Gastroesophageal sphincter (tissue), 4 donors: ENCODE data around the gene KIAA1217. TPM values are rescaled to one million over a fixed set of nuclear protein-coding genes. Genes with fewer than 3 reads are reported as not detected.

Source experiments
- ATAC-seq: fragments of 150-250 bp; one replicate; pipeline ENCODE4 v1.9.1; 2016; ENCODE audit warnings: mild to moderate bottlenecking, moderate library complexity
- H3K27ac ChIP-seq, 4 donors: fragments of 200-600 bp; sonication (generic) in 3 of 4; 1 replicate in 3 of 4; 2 replicates in 1 of 4; pipeline ENCODE4 v1.5.1; 2016 to 2019
- H3K27me3 ChIP-seq: fragments of 200-600 bp; sonication (generic); one replicate; pipeline ENCODE4 v1.5.1; 2019
- H3K36me3 ChIP-seq, 2 donors: fragments of 200-600 bp; sonication (generic); one replicate each; pipeline ENCODE4 v1.5.1; 2019; ENCODE audit warnings: control low read depth in 1 of 2
- H3K4me1 ChIP-seq, 3 donors: fragments of 200-600 bp; sonication (generic); 1 replicate in 2 of 3; 2 replicates in 1 of 3; pipeline ENCODE4 v1.5.1; 2016 to 2019; ENCODE audit warnings: control low read depth in 2 of 3
- H3K4me3 ChIP-seq, 2 donors: fragments of 200-600 bp; sonication (generic); one replicate each; pipeline ENCODE4 v1.5.1; 2019; ENCODE audit warnings: mild to moderate bottlenecking in 1 of 2, moderate library complexity in 1 of 2
- H3K9me3 ChIP-seq, 3 donors: fragments of 200-600 bp; sonication (generic); one replicate each; pipeline ENCODE4 v1.5.1; 2017 to 2019; ENCODE audit warnings: control low read depth in 2 of 3
- CTCF ChIP-seq, 4 experiments: fragments of 200-600 bp in 2 of 4; fragments of 450-650 bp in 2 of 4; sonication (generic) in 1 of 4; IDR thresholded peaks; one replicate each; pipeline ENCODE4 v1.5.1; 2017 to 2019; ENCODE audit warnings: antibody characterized with exemption in 4 of 4, mild to moderate bottlenecking in 2 of 4, moderate library complexity in 2 of 4
- EP300 ChIP-seq: sonication (generic); formaldehyde crosslinking; IDR thresholded peaks from one replicate; pipeline ENCODE4 v1.6.1; 2017; ENCODE audit warnings: antibody characterized with exemption, mild to moderate bottlenecking
- POLR2A ChIP-seq, 2 donors: fragments of 450-650 bp; IDR thresholded peaks; one replicate each; pipeline ENCODE4 v1.6.1; 2017; ENCODE audit warnings: antibody characterized with exemption in 2 of 2, mild to moderate bottlenecking in 2 of 2, moderate library complexity in 1 of 2
- POLR2AphosphoS5 ChIP-seq: sonication (generic); formaldehyde crosslinking; IDR thresholded peaks from one replicate; pipeline ENCODE4 v1.6.1; 2017; ENCODE audit warnings: antibody characterized with exemption
- WGBS, 2 donors: methylation state at CpG; one replicate each; pipeline ENCODE4 v1.1.5; 2018; ENCODE audit warnings: low coverage in 1 of 2; 5-methylcytosine and 5-hydroxymethylcytosine counted together
- total RNA-seq, 4 donors: library from RNA; depleted of rRNA; stranded (reverse); fragments of >200 nt; gene quantifications; one replicate each; pipeline ENCODE4 v1.1.0, GENCODE V29; 2016

Gene KIAA1217
- total RNA-seq, 4 donors from 2014 or later = 9.7 to 15.3 (median 12.7) TPM

GRCh38 chr10:24463611-24464426, 254.9 kb downstream of the KIAA1217 start:
- WGBS, 2 donors = 50 to 72% methylated on average over 8 of the region's 9 CpGs
- no peaks in the 10 kb centered on the region for H3K9me3 ChIP-seq
- H3K27me3 ChIP-seq = no peaks in the 10 kb centered on the region
- H3K36me3 ChIP-seq = no peaks in the 10 kb centered on the region
- H3K4me3 ChIP-seq = no peak overlapping the region
- peak; percentile 69 for ATAC-seq
- peaks cover 0 to 27% (median 0%) of the 10 kb centered on the region in 3 donors for H3K4me1 ChIP-seq
- TF ChIP-seq CTCF (IDR thresholded peaks at IDR 0.05) (no peak), POLR2AphosphoS5 (peak; percentile 19)
- peak overlapping the region in 3 of 4 donors; percentile 47 to 59 (median 58) for H3K27ac ChIP-seq

GRCh38 chr10:24465124-24465874, 256.4 kb downstream of the KIAA1217 start:
- H3K27ac ChIP-seq = no peak overlapping the region
- H3K9me3 ChIP-seq = no peaks in the 10 kb centered on the region
- no peak overlapping the region for H3K4me3 ChIP-seq
- WGBS, 2 donors = 78 to 89% methylated on average over 9 to 10 of the region's 14 CpGs
- H3K36me3 ChIP-seq = no peaks in the 10 kb centered on the region
- TF ChIP-seq EP300 = no peak
- no peak for TF ChIP-seq POLR2A (IDR thresholded peaks at IDR 0.05)
- TF ChIP-seq CTCF (IDR thresholded peaks at IDR 0.05) = no peak
- TF ChIP-seq POLR2AphosphoS5 = no peak
- peaks cover 0 to 27% (median 0%) of the 10 kb centered on the region in 3 donors for H3K4me1 ChIP-seq
- no peak for ATAC-seq
- no peaks in the 10 kb centered on the region for H3K27me3 ChIP-seq

GRCh38 chr10:24465891-24466818, 257.2 kb downstream of the KIAA1217 start:
- H3K27ac ChIP-seq = no peak overlapping the region
- peaks cover 0 to 27% (median 0%) of the 10 kb centered on the region in 3 donors for H3K4me1 ChIP-seq
- ATAC-seq = no peak
- H3K9me3 ChIP-seq = no peaks in the 10 kb centered on the region
- no peak for TF ChIP-seq POLR2A (IDR thresholded peaks at IDR 0.05)
- no peak for TF ChIP-seq POLR2AphosphoS5
- no peak for TF ChIP-seq CTCF (IDR thresholded peaks at IDR 0.05)
- no peak for TF ChIP-seq EP300
- H3K36me3 ChIP-seq = no peaks in the 10 kb centered on the region
- H3K4me3 ChIP-seq = no peak overlapping the region
- no peaks in the 10 kb centered on the region for H3K27me3 ChIP-seq
- 76 to 87% methylated on average over 10 to 16 of the region's 16 CpGs for WGBS, 2 donors

GRCh38 chr10:24467136-24467535, 258.2 kb downstream of the KIAA1217 start:
- peaks cover 0 to 27% (median 0%) of the 10 kb centered on the region in 3 donors for H3K4me1 ChIP-seq
- ATAC-seq = no peak
- no peaks in the 10 kb centered on the region for H3K27me3 ChIP-seq
- WGBS, 2 donors = 60 to 88% methylated on average over 1 of the region's 1 CpG
- TF ChIP-seq POLR2AphosphoS5 (no peak), POLR2A (IDR thresholded peaks at IDR 0.05) (no peak), CTCF (IDR thresholded peaks at IDR 0.05) (no peak), EP300 (no peak)
- no peak overlapping the region for H3K27ac ChIP-seq
- H3K9me3 ChIP-seq = no peaks in the 10 kb centered on the region
- no peak overlapping the region for H3K4me3 ChIP-seq
- H3K36me3 ChIP-seq = no peaks in the 10 kb centered on the region
